K562 (cell line): ENCODE measurements around the gene CA5B.

Experiments
- CAMTA2 ChIP-seq: fragments of 250-450 bp; sonication (Bioruptor Pico); conservative IDR thresholded peaks from 2 replicates; pipeline ENCODE4 v1.5.1; 2022
- CTCF ChIP-seq, 3 experiments: IDR thresholded peaks in 2 of 3; conservative IDR thresholded peaks in 1 of 3; 2 replicates each; pipeline ENCODE4 v1.5.1; 2011 to 2012; ENCODE audit warnings: low read length in 3 of 3, mild to moderate bottlenecking in 3 of 3, control low read depth in 2 of 3, improper control_type of control experiment in 1 of 3, inconsistent platforms in 1 of 3, low read depth in 1 of 3, mixed read lengths in 1 of 3, moderate library complexity in 1 of 3; ENCODE audit not compliant: insufficient read depth in 2 of 3
- ELF4 ChIP-seq: fragments of 450-650 bp; formaldehyde crosslinking; IDR thresholded peaks from 2 replicates; pipeline ENCODE4 v1.4.0; 2022; ENCODE audit warnings: missing genetic modification characterization
- HMGXB4 ChIP-seq: sonication (generic); formaldehyde crosslinking; IDR thresholded peaks from 2 replicates; pipeline ENCODE4 v1.8.1; 2023; ENCODE audit warnings: mild to moderate bottlenecking, missing genetic modification reagents
- KLF16 ChIP-seq: IDR thresholded peaks from 2 replicates; pipeline ENCODE4 v1.6.1; 2016; ENCODE audit warnings: antibody characterized with exemption
- MAX ChIP-seq: sonication (generic); formaldehyde crosslinking; IDR thresholded peaks from 2 replicates; pipeline ENCODE4 v1.9.0; 2022; ENCODE audit warnings: mild to moderate bottlenecking, missing genetic modification reagents
- MYNN ChIP-seq, 2 experiments: sonication (generic); formaldehyde crosslinking in 1 of 2; IDR thresholded peaks; 2 replicates each; pipeline versions ENCODE4 v1.5.0 to v1.6.1; 2016 to 2020; ENCODE audit warnings: antibody characterized with exemption in 1 of 2, missing genetic modification reagents in 1 of 2
- NFXL1 ChIP-seq: fragments of 450-650 bp; formaldehyde crosslinking; IDR thresholded peaks from 2 replicates; pipeline ENCODE4 v1.4.0; 2021; ENCODE audit warnings: mild to moderate bottlenecking
- PATZ1 ChIP-seq: fragments of 250-450 bp; sonication (Bioruptor Pico); IDR thresholded peaks from 2 replicates; pipeline ENCODE4 v1.5.0; 2020; ENCODE audit warnings: mild to moderate bottlenecking, borderline replicate concordance
- SPI1 ChIP-seq: IDR thresholded peaks from 2 replicates; pipeline ENCODE4 v1.6.1; 2011; ENCODE audit warnings: low read depth, low read length, control low read depth, borderline replicate concordance
- TFAP4 ChIP-seq: sonication (generic); formaldehyde crosslinking; IDR thresholded peaks from 2 replicates; pipeline ENCODE4 v1.8.0; 2022; ENCODE audit warnings: missing genetic modification reagents, mild to moderate bottlenecking, moderate library complexity, borderline replicate concordance

GRCh38 chrX:15748841-15749240, 10.8 kb downstream of the CA5B start:
- TF ChIP-seq MYNN (IDR thresholded peaks at IDR 0.05) (no peak), MYNN (CRISPR knock-in tag; IDR thresholded peaks at IDR 0.05) (no peak), PATZ1 (CRISPR knock-in tag) (no peak), CAMTA2 (CRISPR knock-in tag) (no peak), MAX (no peak), CTCF (IDR thresholded peaks at IDR 0.05 in 2 of 3, conservative IDR thresholded peaks at IDR 0.05 in 1 of 3; ENCODE audit: insufficient read depth in 2 of 3, low read depth in 1 of 3, low read length in 3 of 3) (no peak), HMGXB4 (no peak), NFXL1 (CRISPR knock-in tag) (no peak), SPI1 (no peak), KLF16 (no peak), ELF4 (CRISPR knock-in tag) (no peak), TFAP4 (CRISPR knock-in tag) (no peak)
